B cell (primary cell): ENCODE measurements around the gene CSNK1E. TPM values are rescaled to one million over a fixed set of nuclear protein-coding genes. Genes with fewer than 3 reads are reported as not detected.
A peak's percentile ranks its signal among the peaks of the same experiment; 100 is the strongest.

ENCODE experiments used
- ATAC-seq: fragments of 200-7000 bp; cut with Tn5 transposase; one replicate; pipeline ENCODE4 v1.10.0; 2021; ENCODE audit warnings: low read depth, mild to moderate bottlenecking, moderate number of reproducible peaks, moderate library complexity
- CTCF ChIA-PET: fragments of 350-600 bp; sonication (Branson Sonifier 250); formaldehyde crosslinking; loops from one replicate; lab custom pipeline; 2021; ENCODE audit warnings: antibody characterized with exemption, inconsistent platforms; lab: Charles Lee
- POLR2A ChIA-PET: fragments of 350-600 bp; sonication (Branson Sonifier 250); formaldehyde crosslinking; loops from one replicate; lab custom pipeline; 2021; ENCODE audit warnings: antibody characterized with exemption; lab: Charles Lee
- DNase-seq: peaks from one replicate; pipeline ENCODE4 v3.0.0; 2013
- H2AFZ ChIP-seq: 2 replicates; pipeline ENCODE4 v1.6.1; 2012; ENCODE audit warnings: mild to moderate bottlenecking, low read depth, low read length; ENCODE audit not compliant: insufficient read depth, poor library complexity, severe bottlenecking
- H3K27ac ChIP-seq, 2 donors: 1 replicate in 1 of 2; 2 replicates in 1 of 2; pipeline ENCODE4 v1.5.1; 2012 to 2013; ENCODE audit warnings: low read length in 2 of 2, mild to moderate bottlenecking in 2 of 2, moderate library complexity in 1 of 2
- H3K27me3 ChIP-seq, 4 experiments: fragments of 200-600 bp in 1 of 4; sonication (generic) in 1 of 4; replicated peaks in 1 of 4; 1 replicate in 2 of 4; 2 replicates in 2 of 4; pipeline versions ENCODE4 v1.6.1 to v1.7.0; 2013 to 2016; ENCODE audit warnings: low read length in 3 of 4, mild to moderate bottlenecking in 2 of 4, mixed read lengths in 1 of 4, moderate library complexity in 1 of 4; ENCODE audit not compliant: insufficient read depth in 4 of 4, control insufficient read depth in 3 of 4; ENCODE audit errors: control extremely low read depth in 1 of 4
- H3K36me3 ChIP-seq, 2 experiments: replicated peaks in 1 of 2; 1 replicate in 1 of 2; 2 replicates in 1 of 2; pipeline versions ENCODE4 v1.6.1 to v1.7.1; 2013; ENCODE audit warnings: low read length in 1 of 2; ENCODE audit not compliant: insufficient read depth in 2 of 2, control insufficient read depth in 1 of 2; ENCODE audit errors: control extremely low read depth in 1 of 2, extremely low read depth in 1 of 2
- H3K4me1 ChIP-seq, 2 donors: fragments of 200-600 bp in 1 of 2; sonication (generic) in 1 of 2; 1 replicate in 1 of 2; 2 replicates in 1 of 2; pipeline versions ENCODE4 v1.5.1 to v1.6.1; 2013 to 2017; ENCODE audit warnings: low read length in 2 of 2; ENCODE audit not compliant: control insufficient read depth in 2 of 2, insufficient read depth in 2 of 2
- H3K4me2 ChIP-seq: replicated peaks from 2 replicates; pipeline ENCODE3; 2012; ENCODE audit warnings: mild to moderate bottlenecking, low read depth, low read length; ENCODE audit not compliant: poor library complexity, severe bottlenecking
- H3K4me3 ChIP-seq, 5 experiments: fragments of 200-600 bp in 1 of 5; sonication (generic) in 1 of 5; 1 replicate in 3 of 5; 2 replicates in 2 of 5; pipeline versions ENCODE4 v1.5.1 to v1.7.0; 2011 to 2016; ENCODE audit warnings: low read length in 4 of 5, mild to moderate bottlenecking in 4 of 5, low read depth in 2 of 5, control low read depth in 1 of 5, moderate library complexity in 1 of 5; ENCODE audit not compliant: insufficient read depth in 1 of 5; ENCODE audit errors: control extremely low read depth in 1 of 5, extremely low read depth in 1 of 5
- H3K79me2 ChIP-seq: fragments of 200-600 bp; sonication (generic); one replicate; pipeline ENCODE4 v1.6.0; 2016; ENCODE audit warnings: low read length; ENCODE audit not compliant: control insufficient read depth, insufficient read depth
- H3K9ac ChIP-seq: fragments of 200-600 bp; sonication (generic); 2 replicates; pipeline ENCODE4 v1.6.1; 2017; ENCODE audit warnings: mild to moderate bottlenecking, low read length, moderate library complexity
- H3K9me3 ChIP-seq, 3 donors: one replicate each; pipeline versions ENCODE4 v1.6.1 to v1.7.1; 2013; ENCODE audit warnings: low read length in 2 of 3; ENCODE audit not compliant: control insufficient read depth in 2 of 3, insufficient read depth in 1 of 3; ENCODE audit errors: control extremely low read depth in 1 of 3
- H4K20me1 ChIP-seq: 2 replicates; pipeline ENCODE4 v1.6.0; 2012; ENCODE audit warnings: mild to moderate bottlenecking, low read length; ENCODE audit not compliant: insufficient read depth, control insufficient read depth, poor library complexity, severe bottlenecking
- H3K27ac Mint-ChIP-seq: one replicate; pipeline ENCODE4 v1.8.0; 2021; ENCODE audit warnings: mixed read lengths
- H3K27me3 Mint-ChIP-seq: one replicate; pipeline ENCODE4 v1.8.0; 2021; ENCODE audit warnings: mixed read lengths
- H3K4me1 Mint-ChIP-seq: one replicate; pipeline ENCODE4 v1.8.0; 2021; ENCODE audit warnings: mixed read lengths
- H3K4me3 Mint-ChIP-seq: one replicate; pipeline ENCODE4 v1.8.0; 2021; ENCODE audit warnings: mixed read lengths
- H3K9me3 Mint-ChIP-seq: one replicate; pipeline ENCODE4 v1.8.0; 2022; ENCODE audit warnings: mixed read lengths; ENCODE audit not compliant: insufficient read depth
- CTCF ChIP-seq: fragments of 200-600 bp; IDR thresholded peaks from one replicate; pipeline ENCODE4 v1.8.0; 2022; ENCODE audit warnings: antibody characterized with exemption, mild to moderate bottlenecking
- EZH2 ChIP-seq: IDR thresholded peaks from 2 replicates; pipeline ENCODE4 v1.6.1; 2012; ENCODE audit warnings: borderline replicate concordance, low read depth, mild to moderate bottlenecking, moderate library complexity, low read length; ENCODE audit not compliant: insufficient read depth, poor library complexity, severe bottlenecking
- WGBS: methylation state at CpG from one replicate; pipeline ENCODE4 v1.1.5; 2013; ENCODE audit warnings: missing lambda C conversion rate; ENCODE audit not compliant: insufficient coverage; 5-methylcytosine and 5-hydroxymethylcytosine counted together
- intact Hi-C: fragments of 100-400 bp; cut with micrococcal nuclease; formaldehyde crosslinking; loops from one replicate; pipeline ENCODE4 v1.10.0; 2022
- polyA plus RNA-seq: library from polyadenylated mRNA; depleted of rRNA; stranded (reverse); fragments of >200 nt; gene quantifications from 2 replicates; pipeline ENCODE4 v1.2.3, GENCODE V29; 2012
- total RNA-seq, 2 donors: library from RNA; stranded (reverse); fragments of 120-200 nt in 1 of 2; gene quantifications; 1 replicate in 1 of 2; 2 replicates in 1 of 2; pipeline versions ENCODE4 v1.2.3 to v1.2.4, GENCODE V29; 2013 to 2022

Gene CSNK1E
- total and polyA plus RNA-seq, 2 donors (not counting 1 experiment from before 2014, with no cell fraction given), result 113 to 133 TPM

- Histone ChIP-seq H3K79me2 (peaks cover 10% of the 10 kb centered on the region), H3K4me2 (no peak overlapping the region), H3K27me3 (no peaks in the 10 kb centered on the region), H3K4me3 (no peak overlapping the region), H3K9ac (no peak overlapping the region), H3K9me3 (no peaks in the 10 kb centered on the region), H3K27ac (no peak overlapping the region), H2AFZ (no peak overlapping the region), H4K20me1 (peaks cover 5% of the 10 kb centered on the region), H3K36me3 (no peaks in the 10 kb centered on the region), H3K4me1 (peaks cover 3 to 19% of the 10 kb centered on the region in 2 donors)
- ATAC-seq, result no peak
- Mint-ChIP-seq H3K27me3 (no peaks in the 10 kb centered on the region), H3K27ac (peak overlapping the region; percentile 75), H3K4me3 (peak overlapping the region; percentile 10), H3K4me1 (peaks cover 28% of the 10 kb centered on the region), H3K9me3 (no peaks in the 10 kb centered on the region)
- CTCF ChIA-PET, result interaction anchor here (1.1 to 1.3 kb wide), 2 partner anchors 13 to 145 kb away, joined by 3 read pairs; no protein-coding TSS in a partner anchor
- TF ChIP-seq EZH2 (no peak), CTCF (no peak)
- POLR2A ChIA-PET, result no interaction called here
- WGBS, result 64% methylated on average over 6 of the region's 8 CpGs
- intact Hi-C loops, result no loop called here
- DNase-seq, result no peak
Measured at GRCh38 chr22:38259370-38259769, 57.9 kb downstream of the CSNK1E start.

- TF ChIP-seq CTCF (no peak), EZH2 (no peak)
- intact Hi-C loops, result no loop called here
- Mint-ChIP-seq H3K27ac (no peak overlapping the region), H3K27me3 (no peaks in the 10 kb centered on the region), H3K4me1 (peaks cover 28% of the 10 kb centered on the region), H3K9me3 (no peaks in the 10 kb centered on the region), H3K4me3 (no peak overlapping the region)
- ChIA-PET CTCF (interaction anchor here (1.1 to 1.3 kb wide), 2 partner anchors 13 to 144 kb away, joined by 3 read pairs; no protein-coding TSS in a partner anchor), POLR2A (no interaction called here)
- Histone ChIP-seq H3K27me3 (no peaks in the 10 kb centered on the region), H3K27ac (no peak overlapping the region), H3K4me3 (no peak overlapping the region), H2AFZ (no peak overlapping the region), H3K79me2 (peaks cover 9% of the 10 kb centered on the region), H3K9me3 (no peaks in the 10 kb centered on the region), H3K4me2 (no peak overlapping the region), H3K9ac (no peak overlapping the region), H3K4me1 (peaks cover 3 to 19% of the 10 kb centered on the region in 2 donors), H3K36me3 (no peaks in the 10 kb centered on the region), H4K20me1 (peaks cover 5% of the 10 kb centered on the region)
- DNase-seq (no peak), ATAC-seq (no peak)
- WGBS, result 100% methylated on average over 6 of the region's 8 CpGs
Measured at GRCh38 chr22:38258895-38259294, 58.3 kb downstream of the CSNK1E start.
